HG02852 (cell line): ENCODE measurements around the gene ADGRD2.

Source experiments
- ATAC-seq: cut with Tn5 transposase; IDR thresholded peaks from one replicate; pipeline ENCODE4 v1.9.1; 2021; ENCODE audit warnings: mild to moderate bottlenecking, moderate library complexity; ENCODE audit not compliant: unreplicated experiment

Gene ADGRD2

GRCh38 chr9:124477648-124478285 lies 27.5 kb downstream of the ADGRD2 start:
- ATAC-seq, result no peak

GRCh38 chr9:124478354-124478753 lies 28.1 kb downstream of the ADGRD2 start:
- no peak for ATAC-seq

- no peak for ATAC-seq
These were observed 29.1 kb downstream of the ADGRD2 start for GRCh38 chr9:124479371-124479770.

GRCh38 chr9:124479947-124480620 lies 29.8 kb downstream of the ADGRD2 start:
- ATAC-seq, result no peak

GRCh38 chr9:124480621-124480981 lies 30.4 kb downstream of the ADGRD2 start:
- ATAC-seq, result no peak

GRCh38 chr9:124481115-124481514 lies 30.9 kb downstream of the ADGRD2 start:
- no peak for ATAC-seq

GRCh38 chr9:124482431-124483031 lies 32.3 kb downstream of the ADGRD2 start:
- no peak for ATAC-seq

- ATAC-seq, result no peak
These were observed 33.2 kb downstream of the ADGRD2 start for GRCh38 chr9:124483481-124483880.

- ATAC-seq, result no peak
These were observed 35.0 kb downstream of the ADGRD2 start for GRCh38 chr9:124485201-124485600.

GRCh38 chr9:124485936-124486335 lies 35.7 kb downstream of the ADGRD2 start:
- no peak for ATAC-seq

GRCh38 chr9:124486778-124487259 lies 36.6 kb downstream of the ADGRD2 start:
- no peak for ATAC-seq

GRCh38 chr9:124487260-124488182 lies 37.3 kb downstream of the ADGRD2 start:
- no peak for ATAC-seq

GRCh38 chr9:124488641-124489210 lies 38.5 kb downstream of the ADGRD2 start:
- ATAC-seq, result no peak

- no peak for ATAC-seq
These were observed 39.0 kb downstream of the ADGRD2 start for GRCh38 chr9:124489222-124489621.

GRCh38 chr9:124490004-124490403 lies 39.8 kb downstream of the ADGRD2 start:
- ATAC-seq, result no peak

- no peak for ATAC-seq
These were observed 41.1 kb downstream of the ADGRD2 start for GRCh38 chr9:124491049-124491975.

GRCh38 chr9:124492818-124493217 lies 42.6 kb downstream of the ADGRD2 start:
- no peak for ATAC-seq

GRCh38 chr9:124493218-124493617 lies 43.0 kb downstream of the ADGRD2 start:
- no peak for ATAC-seq

GRCh38 chr9:124493794-124494479 lies 43.7 kb downstream of the ADGRD2 start:
- peak; percentile 80 for ATAC-seq
